Measurements from ENCODE around the gene UVRAG. TPM values are rescaled to one million over a fixed set of nuclear protein-coding genes. Genes with fewer than 3 reads are reported as not detected.

UVRAG gene
- total and polyA plus RNA-seq, 2 of the 4 experiments (the other 2 are of a cell fraction), result 5.6 to 10.9 TPM

DNA sequence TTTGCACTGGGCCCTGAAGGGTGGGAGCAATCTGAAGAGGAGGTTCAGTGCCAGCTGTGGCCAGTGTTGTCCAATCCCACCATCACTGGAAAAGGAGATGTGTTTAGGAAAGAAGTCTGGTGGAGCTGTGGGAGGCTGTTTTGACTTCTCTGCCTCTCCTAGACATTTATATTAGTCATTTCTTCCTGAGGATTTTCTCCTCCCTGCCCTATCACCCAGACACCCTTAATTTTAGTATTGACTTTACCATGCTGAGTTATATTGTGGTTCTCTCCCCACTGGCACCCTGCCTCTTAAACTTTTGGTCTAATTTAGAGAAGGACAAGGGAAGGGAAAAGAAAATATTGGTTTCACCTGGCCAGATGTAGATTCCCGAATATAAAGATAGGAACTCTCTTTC, 232.2 kb downstream of the UVRAG start:
- Histone ChIP-seq H3K4ac (ENCODE audit: low read depth, low read length) (no peak overlapping the region), H4K91ac (ENCODE audit: insufficient read depth, low read depth, low read length) (no peak overlapping the region), H2AFZ (replicated peaks; ENCODE audit: low read length, poor library complexity) (no peak overlapping the region), H3K36me3 (ENCODE audit: control insufficient read depth, insufficient read depth, low read length) (no peaks in the 10 kb centered on the region), H3K56ac (ENCODE audit: extremely low read depth, insufficient read depth, low read length) (no peak overlapping the region), H3K4me1 (ENCODE audit: control insufficient read depth, insufficient read depth, low read length) (no peaks in the 10 kb centered on the region), H2AK9ac (replicated peaks; ENCODE audit: low read depth, low read length, poor library complexity) (no peak overlapping the region), H2BK120ac (ENCODE audit: low read depth, low read length) (no peak overlapping the region), H4K5ac (ENCODE audit: low read depth, low read length) (no peak overlapping the region), H3K9me3 (ENCODE audit: control insufficient read depth, insufficient read depth, low read length) (peaks cover 3% of the 10 kb centered on the region; the same call in 1 of the 2 replicates), H3K14ac (replicated peaks; ENCODE audit: low read depth, low read length) (no peak overlapping the region; the same call in 1 of the 2 replicates), H2BK15ac (ENCODE audit: low read depth, low read length) (no peak overlapping the region), H3K27me3 (ENCODE audit: control insufficient read depth, insufficient read depth, low read length) (no peaks in the 10 kb centered on the region), H3K4me2 (ENCODE audit: low read depth, low read length) (no peak overlapping the region), H4K8ac (ENCODE audit: low read depth in 2 of 2, low read length in 2 of 2) (no peak overlapping the region), H3K27ac (ENCODE audit: insufficient read depth, low read length) (no peak overlapping the region), H3K9me1 (ENCODE audit: insufficient read depth, low read length) (no peaks in the 10 kb centered on the region; the same call in 1 of the 2 replicates), H2AK5ac (ENCODE audit: low read depth, low read length) (no peak overlapping the region), H2BK20ac (ENCODE audit: low read depth, low read length) (no peak overlapping the region), H3K23ac (ENCODE audit: low read depth, low read length) (no peak overlapping the region), H2BK5ac (ENCODE audit: low read depth, low read length, poor library complexity, severe bottlenecking) (no peak overlapping the region), H3K18ac (ENCODE audit: low read depth, low read length) (no peak overlapping the region), H3K79me1 (ENCODE audit: low read depth in 1 of 2, low read length in 2 of 2) (no peaks in the 10 kb centered on the region; a peak in 1 of 4 replicates), H3K9ac (ENCODE audit: low read depth, low read length) (no peak overlapping the region), H3K4me3 (ENCODE audit: insufficient read depth, low read depth, low read length) (no peak overlapping the region), H4K20me1 (ENCODE audit: insufficient read depth, low read length) (no peaks in the 10 kb centered on the region)
- ChIA-PET POLR2A (ENCODE audit: unreplicated experiment) (no interaction called here), CTCF (no interaction called here)
- no peak for DNase-seq
- TF ChIP-seq SMC3 (IDR thresholded peaks at IDR 0.05; ENCODE audit: low read depth, low read length) (no peak), MAZ (IDR thresholded peaks at IDR 0.05; ENCODE audit: borderline replicate concordance, low read depth, low read length) (no peak), FOS (IDR thresholded peaks at IDR 0.05; ENCODE audit: low read depth, low read length) (no peak), RCOR1 (IDR thresholded peaks at IDR 0.05; ENCODE audit: insufficient replicate concordance, low read length) (no peak), RAD21 (IDR thresholded peaks at IDR 0.05; ENCODE audit: low read length) (no peak), ELK1 (IDR thresholded peaks at IDR 0.05; ENCODE audit: borderline replicate concordance, low read depth, low read length) (no peak), BHLHE40 (IDR thresholded peaks at IDR 0.05; ENCODE audit: low read depth, low read length) (no peak), POLR2A (IDR thresholded peaks at IDR 0.05; ENCODE audit: low read depth, low read length) (no peak), NFE2L2 (IDR thresholded peaks at IDR 0.05; ENCODE audit: low read depth, low read length) (no peak), CEBPB (IDR thresholded peaks at IDR 0.05; ENCODE audit: low read depth, low read length) (no peak), MXI1 (IDR thresholded peaks at IDR 0.05; ENCODE audit: borderline replicate concordance, low read depth, low read length) (no peak), RFX5 (IDR thresholded peaks at IDR 0.05; ENCODE audit: low read depth, low read length) (no peak), CTCF (conservative IDR thresholded peaks at IDR 0.05; ENCODE audit: low read depth, low read length) (no peak)
- TF ChIP-seq, protein P1, sequence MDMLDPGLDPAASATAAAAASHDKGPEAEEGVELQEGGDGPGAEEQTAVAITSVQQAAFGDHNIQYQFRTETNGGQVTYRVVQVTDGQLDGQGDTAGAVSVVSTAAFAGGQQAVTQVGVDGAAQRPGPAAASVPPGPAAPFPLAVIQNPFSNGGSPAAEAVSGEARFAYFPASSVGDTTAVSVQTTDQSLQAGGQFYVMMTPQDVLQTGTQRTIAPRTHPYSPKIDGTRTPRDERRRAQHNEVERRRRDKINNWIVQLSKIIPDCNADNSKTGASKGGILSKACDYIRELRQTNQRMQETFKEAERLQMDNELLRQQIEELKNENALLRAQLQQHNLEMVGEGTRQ (IDR thresholded peaks at IDR 0.05; ENCODE audit: low read depth, low read length), result no peak
- in situ Hi-C loops (cut with MboI; ENCODE audit: low sequenced_read_pairs), result no loop called here
- WGBS, 2 experiments (ENCODE audit: extremely low coverage in 2 of 2, insufficient read length in 1 of 2), result no CpG with 5 or more reads among the region's 1 CpG
- dilution Hi-C loops (cut with HindIII; ENCODE audit: low sequenced_read_pairs, unreplicated experiment), result no loop called here
- no TSS peak for BruUV-seq (replicated peaks)
- ATAC-seq (ENCODE audit: low read depth), result no peak
- intact Hi-C loops (cut with micrococcal nuclease), result no loop called here

All from IMR-90 (cell line).